MV-4-11 (cell line): Measurements from ENCODE around the gene LRMDA.
A peak's percentile ranks its signal among the peaks of the same experiment; 100 is the strongest.

Experiments
- DNase-seq: peaks from one replicate; lab custom pipeline; 2025; lab: John Stamatoyannopoulos, UW

Gene LRMDA

DNA sequence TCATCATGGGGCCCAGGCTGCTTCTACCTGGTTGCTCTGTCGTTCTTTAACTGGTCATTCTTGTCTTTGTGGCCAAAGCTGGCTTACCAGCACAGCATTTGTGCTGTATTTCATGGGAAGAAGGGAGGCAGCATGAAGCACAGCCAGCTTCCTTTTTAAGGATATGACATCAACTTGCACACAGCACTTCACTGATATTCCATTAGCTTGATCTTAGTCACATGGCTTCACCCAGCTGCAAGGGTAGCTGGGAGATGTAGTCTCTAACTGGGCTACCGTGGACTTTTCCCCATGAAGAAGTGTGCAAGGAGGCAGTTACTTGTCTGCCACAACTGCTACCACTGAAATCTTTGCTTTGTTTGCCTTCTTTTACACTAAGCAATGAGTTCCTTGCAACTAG is 525.2 kb downstream of the LRMDA start:
- peak; percentile 71 for DNase-seq

DNA sequence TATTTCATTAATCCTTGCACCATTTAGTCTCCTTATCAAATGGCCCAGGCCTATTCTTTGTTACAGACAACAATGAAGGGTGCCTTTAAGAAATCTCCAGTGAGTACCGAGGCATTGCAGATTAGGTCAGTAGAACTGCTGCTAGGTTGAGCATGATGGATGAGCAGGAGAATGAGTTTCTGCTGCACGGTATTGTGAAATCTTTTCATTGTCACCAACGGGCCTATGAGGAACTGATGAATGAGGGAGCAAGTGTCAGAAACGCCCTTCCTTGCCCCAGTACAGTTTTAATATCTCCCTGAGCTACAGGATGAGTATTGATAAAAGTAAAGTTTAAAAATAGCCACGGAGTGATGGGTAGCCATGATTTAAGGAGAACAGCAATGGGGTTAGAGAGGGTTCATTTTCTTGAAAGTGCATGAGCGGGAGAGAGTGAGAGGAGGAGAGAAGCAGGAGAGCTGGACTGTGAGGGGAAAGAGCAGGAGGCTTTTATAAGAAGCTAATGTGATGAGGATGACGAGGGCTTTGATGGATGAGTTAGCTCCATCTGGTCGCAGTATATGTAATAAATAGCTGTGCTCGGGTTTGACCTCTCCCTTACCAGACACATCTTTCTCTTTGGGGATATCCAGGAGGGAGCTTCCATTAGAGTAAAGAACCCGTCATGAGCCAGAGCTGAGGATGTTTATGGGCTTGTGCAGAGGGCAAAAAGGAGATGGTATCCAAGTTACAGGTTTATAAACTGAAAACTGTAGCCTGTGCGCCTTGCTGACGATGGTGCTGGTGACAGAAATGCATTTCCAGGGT is 526.1 kb downstream of the LRMDA start:
- DNase-seq = peak; percentile 90

DNA sequence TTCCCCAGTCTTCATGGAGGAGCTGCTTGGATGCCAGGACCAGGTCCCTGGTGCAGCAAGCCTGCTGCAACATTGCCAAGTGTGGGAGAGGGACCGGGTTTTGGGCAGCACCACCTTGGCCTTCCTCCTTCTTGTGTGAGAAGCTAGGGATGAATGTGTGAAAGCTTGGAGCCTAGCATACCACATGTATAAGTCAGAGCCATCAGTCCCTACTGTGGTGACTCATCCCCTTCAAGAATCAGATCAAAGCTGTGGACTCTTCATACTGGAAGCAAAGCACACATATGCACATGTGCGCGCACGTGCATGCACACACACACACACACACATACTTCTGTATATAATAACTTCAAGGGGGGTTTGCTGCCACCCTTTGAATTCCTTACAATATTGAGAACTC is 527.8 kb downstream of the LRMDA start:
- DNase-seq = peak; percentile 21

DNA sequence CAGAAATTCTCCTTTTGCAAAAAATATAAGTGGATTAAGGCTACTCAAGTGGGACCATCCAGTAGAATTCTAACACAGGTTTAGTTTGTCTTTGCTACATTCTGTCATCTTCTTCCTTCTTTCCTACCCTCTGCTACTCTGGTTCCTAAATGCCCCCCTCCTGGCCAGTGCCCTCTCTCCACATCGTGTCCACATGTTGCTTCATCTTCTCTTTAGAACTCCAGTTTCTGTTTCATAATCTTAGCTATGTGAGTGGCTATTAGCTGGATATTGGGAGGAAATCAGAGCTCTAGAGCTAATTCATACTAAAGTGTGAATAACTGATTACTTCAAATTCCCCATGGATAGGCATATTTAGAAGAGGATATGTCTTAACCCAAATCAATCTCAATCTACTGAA is 528.5 kb downstream of the LRMDA start:
- DNase-seq = peak; percentile 44

DNA sequence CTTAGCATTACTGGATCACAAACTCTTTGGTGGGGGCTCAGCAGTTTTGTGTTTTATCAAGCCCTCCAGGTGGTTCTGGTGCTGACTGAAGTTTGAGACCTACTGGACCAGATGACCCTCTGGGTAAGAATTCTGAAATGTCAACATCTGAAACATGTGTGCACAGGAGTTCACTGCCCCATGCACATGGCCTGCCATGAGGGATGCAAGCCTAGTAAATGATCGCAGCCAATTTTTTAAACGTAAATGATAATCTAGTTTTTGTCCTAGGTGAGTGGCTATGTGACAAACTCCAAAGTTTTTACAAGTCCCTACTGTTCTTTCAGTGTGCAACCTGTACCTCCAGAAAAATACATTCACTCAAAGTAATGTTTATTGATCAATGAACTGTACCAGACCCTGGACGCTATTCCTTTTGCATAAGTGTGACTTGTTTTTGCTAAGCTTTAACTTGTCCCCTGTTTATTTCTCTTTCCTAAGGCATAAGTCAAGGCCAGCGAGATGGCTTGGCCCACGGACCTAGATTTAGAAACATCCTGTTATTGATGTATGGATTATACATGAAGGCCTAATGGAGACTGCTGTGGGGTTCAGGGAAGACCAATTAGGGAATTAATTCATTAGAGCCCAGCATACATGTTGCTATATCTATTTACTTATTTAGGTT is 531.1 kb downstream of the LRMDA start:
- no peak for DNase-seq

DNA sequence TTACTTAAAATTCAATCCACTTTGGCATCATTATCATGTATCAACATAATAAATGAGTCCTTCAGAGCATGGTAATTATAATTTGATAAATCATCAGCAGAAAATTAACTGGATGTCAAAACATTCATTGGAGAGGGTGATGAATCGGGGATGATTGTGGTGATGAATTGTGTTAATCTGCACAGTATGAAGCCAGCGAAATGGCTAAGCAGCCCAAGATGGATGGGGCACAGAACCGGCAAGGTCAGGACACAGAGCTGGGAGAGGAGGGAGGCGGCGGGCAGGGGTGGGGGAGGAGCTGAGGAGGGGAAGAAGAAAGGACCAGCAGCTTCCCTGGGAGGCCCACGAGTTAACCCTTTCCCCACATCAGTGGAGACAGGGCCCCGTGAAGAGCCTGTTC is 536.1 kb downstream of the LRMDA start:
- no peak for DNase-seq

DNA sequence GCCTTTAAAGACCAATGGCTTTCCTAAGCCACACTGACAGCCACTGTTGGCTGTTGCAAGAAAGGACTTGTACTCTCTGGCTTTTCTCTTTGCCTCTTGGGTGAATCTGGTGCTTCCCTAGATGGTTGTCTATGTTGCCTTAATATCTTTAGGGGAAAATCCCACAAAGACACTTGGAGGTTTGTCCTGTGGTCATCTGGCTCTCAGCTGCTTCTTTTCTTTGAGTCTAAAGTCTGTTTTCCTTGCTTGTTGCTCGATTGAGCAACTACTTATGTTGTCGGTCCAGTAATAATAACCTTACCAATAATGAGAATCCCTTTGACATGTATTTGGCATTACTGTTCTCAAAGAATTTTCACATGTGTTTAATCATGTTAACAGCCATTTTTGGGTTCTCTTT is 537.6 kb downstream of the LRMDA start:
- DNase-seq = no peak

DNA sequence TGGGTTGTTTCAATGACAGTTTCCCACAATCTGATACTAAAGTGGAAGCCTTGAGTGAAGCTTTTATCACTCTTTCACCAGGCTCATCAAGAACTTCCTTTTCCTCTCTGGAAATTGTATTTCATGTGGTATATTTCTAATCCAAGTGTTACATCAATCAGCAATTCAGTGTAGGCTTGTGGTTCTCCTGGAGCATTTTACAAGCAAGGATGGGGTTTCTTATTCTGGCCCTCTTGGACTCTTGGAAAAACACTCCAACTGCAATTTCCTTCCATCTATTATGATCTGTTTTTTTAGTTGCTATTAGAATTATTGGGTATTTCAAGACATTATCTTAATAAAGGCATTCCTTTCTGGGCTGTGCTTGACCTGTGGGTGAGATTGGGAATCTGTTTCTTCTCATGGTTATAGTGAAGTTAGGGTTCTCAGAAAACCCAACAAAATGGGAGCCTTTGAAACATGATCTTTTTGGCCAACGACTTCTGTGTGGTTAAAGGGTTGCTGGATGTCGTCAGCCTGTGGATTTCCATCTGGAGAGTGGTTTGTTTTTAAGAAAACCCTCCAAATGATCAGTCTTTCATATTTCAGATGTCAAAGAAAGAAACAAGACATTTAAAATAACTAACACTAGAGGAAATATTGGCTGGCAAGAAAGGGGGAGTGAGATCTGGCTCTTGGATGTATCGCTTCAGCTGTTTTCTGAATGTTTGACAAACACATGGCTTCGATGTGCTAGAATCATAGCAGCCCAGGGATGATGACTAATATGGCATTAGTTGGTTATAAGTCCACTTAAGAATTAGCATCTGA is 540.2 kb downstream of the LRMDA start:
- peak; percentile 83 for DNase-seq

DNA sequence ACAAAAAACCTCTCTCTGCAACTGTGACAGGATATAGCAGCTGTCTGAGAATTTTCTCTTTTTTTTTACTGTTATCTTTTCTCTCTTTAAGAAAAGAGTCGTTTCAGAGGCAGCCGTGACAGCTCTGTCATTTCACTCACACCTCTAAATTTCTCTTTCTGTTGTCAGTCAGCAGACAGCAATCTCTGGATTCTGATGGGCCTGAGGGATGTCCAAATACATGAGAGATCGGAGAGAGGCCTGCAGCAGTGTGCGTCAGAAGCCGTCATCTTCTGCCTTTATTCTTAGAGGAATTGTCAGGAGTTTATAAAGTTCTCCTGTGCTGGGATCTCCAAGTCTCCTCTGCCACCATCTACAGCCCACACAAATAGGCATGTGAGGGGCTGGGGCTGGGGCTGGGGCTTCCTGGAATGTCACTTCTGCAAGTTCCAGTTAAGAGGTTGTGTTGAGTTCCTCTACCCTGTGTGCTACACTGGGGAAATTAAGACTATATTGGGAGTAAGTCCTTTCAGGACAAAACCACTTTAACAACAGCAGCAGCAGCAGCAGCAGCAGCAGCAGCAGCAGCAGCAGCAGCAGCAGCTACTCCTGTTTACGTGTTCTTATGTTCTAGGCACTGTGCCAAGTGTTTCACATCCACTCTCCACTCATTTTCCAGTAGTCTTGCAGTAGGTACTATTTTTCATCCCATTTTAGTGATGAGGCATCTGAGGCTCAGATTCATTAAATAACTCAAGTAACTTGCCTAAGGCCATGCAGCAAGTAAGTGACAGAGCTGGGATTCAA is 541.3 kb downstream of the LRMDA start:
- DNase-seq = peak; percentile 21

DNA sequence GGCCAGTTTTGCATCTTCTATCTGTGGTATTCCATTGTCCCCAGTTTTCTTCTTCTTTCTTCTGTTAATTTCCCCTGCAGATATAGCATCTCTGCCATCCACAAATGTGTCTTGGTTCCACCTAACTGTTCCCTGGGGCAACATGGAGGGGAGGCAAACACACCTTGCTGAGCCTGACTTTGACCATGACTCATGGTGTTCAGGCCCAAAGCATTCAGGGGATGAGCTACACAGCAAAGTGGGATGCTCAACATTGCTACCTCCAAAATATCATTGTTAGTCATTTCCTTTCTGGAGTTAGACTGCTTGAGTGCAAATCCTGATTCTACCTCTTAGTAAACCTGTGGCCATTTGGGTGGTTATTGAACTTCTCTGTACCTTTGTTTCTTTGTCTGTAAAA is 542.7 kb downstream of the LRMDA start:
- no peak for DNase-seq

DNA sequence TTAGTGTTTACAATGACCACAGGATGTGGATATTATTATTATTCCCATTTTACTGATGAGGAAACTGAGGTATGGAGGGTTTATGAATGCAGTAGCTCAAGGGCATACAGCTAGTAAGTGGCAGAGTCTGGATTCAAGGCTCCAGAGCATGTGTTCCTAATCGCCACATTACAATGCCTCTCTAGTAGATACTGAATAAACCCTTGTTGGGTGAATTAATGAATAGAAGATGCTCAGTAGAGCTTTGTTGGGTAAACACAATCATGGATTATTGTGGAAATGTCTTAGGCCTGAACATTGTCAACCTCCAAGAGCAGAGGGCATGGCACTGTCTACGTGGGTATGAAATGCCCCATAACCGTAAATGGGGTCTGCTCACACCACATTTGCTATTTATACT is 545.3 kb downstream of the LRMDA start:
- no peak for DNase-seq

DNA sequence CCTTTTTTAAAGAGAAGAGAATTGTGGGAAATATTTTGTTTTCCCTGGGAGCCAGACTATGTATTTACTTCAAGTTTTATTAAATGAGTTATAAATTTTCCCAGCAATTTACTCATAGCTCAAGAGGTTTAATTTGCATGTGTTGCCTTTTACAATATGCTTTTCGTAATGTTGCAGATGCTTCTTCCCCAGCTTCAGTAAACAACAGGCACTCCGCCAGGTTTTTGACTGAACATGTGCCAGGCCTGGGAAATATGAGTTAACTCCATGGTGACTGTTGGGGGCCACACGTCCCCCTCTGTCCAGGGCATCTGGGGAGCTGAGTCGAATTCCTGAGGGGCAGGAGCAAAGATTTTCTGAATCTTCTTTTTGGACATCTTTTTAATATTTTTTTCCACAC is 545.7 kb downstream of the LRMDA start:
- DNase-seq = no peak

DNA sequence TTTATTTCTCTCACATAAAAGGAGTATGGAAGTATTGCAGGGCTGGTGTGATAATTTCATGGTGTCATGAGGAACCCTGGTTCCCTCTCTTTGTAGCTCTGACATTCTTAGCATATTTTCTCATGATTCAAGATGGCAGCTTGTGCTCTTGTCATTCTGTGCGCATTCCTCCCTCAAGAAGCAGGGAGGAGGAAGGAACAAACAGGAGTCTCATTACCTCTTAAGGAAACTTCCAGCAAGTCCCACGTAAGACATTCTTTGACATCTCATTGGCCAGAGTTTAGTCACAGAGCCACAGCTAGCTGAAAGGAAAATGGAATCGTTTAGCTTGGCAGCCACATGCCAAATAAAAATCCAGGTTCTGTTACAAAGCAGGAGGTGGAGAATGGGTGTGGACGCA is 546.8 kb downstream of the LRMDA start:
- DNase-seq = no peak

DNA sequence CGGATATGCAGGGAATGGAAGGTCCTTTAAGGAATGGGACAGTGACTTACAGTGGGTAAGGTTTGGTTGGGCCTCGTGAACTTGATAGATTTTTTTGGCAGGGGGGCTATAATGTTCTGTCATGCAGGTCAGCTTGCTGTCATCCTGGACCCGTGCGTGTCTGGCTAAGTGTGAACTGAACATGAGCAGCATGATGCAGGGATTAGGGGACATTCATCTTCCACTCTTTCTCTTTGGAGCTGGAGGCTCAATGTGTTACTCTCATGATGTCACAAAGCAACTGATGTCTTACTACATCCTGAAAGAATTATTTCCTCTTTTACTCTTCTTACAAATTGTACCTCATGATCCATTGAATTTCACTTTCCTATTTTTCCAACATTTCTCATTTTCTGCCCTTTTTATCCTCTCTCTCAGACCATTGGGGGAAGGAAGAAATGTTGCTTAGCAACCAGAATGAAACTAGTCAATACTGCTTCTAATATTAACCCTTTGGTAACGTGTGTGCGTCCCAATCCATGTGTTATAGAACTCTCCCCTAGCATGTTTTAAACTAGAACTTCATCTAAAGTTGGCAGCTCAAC is 549.1 kb downstream of the LRMDA start:
- DNase-seq = peak; percentile 23

DNA sequence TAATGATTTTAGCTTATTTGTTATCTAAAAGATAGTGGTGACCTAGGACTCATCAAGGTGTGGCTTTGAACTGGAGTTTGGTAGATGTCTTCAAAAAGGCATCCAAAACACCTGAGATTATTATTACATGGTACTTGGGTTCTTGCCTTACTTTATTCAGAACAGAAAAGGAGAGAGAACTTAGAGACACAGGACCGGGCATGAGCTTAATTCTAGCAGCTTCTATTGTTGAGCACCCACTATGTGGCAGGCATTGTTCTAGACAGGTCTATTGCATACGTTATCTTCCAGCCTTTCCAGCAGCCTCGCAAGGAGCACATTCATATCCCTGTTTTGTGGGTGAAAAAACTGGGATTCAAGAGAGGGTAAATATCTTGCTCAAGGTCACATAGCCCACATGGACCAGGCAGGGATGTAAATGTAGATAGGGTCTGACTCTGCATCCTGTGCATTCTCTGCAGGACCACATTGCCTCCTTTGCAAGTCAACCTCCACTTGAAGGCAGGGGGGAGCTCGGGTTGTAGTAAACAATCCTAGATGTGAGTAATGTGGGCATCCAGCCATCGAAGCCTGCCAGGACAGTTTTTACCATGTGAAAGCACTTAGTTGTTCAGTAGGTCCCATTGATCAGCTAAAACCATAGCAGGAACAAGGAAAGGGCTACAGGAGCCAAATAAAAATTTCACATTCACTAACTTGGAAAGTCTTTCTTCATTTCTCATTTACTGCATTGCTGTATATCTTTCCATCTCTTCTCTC is 551.4 kb downstream of the LRMDA start:
- DNase-seq = no peak

DNA sequence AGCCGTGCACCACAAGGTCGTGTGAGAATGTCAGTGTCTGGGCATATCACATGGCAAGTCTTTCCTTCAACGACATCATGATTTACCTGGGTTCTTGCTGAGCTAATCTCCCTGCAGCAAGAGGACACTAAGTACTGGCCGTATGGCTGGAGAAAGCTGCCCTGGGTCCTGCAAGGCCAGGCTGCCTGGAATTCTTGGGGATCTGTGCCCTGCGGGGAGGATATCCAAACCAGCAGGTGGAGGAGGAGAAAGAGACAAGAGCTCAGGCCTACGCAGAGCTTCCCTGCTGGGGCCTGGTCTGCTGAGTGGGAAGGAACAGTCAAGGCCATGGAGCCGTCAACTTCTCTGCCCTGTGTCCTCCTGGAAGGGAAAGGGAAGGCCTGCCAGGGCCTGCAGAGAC is 552.6 kb downstream of the LRMDA start:
- DNase-seq = no peak

DNA sequence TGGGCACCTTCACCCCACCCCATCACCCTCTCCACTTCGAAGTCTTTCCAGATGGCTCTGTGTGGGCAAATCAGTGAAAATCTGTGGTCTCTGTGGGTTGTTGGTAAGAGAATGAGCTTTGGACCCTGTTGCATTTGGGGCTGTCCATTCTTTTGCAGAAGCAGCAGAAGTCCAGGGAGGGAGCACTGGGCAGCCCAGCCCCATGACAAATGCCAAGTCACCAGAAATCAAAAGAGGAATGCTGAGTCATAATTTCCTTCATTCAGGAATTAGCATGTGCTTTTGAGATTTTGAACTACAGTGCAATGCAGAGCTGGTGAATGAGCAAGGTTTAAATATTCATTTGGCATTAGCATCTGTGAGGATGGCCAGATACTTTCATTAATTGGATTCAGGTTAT is 556.2 kb downstream of the LRMDA start:
- no peak for DNase-seq

DNA sequence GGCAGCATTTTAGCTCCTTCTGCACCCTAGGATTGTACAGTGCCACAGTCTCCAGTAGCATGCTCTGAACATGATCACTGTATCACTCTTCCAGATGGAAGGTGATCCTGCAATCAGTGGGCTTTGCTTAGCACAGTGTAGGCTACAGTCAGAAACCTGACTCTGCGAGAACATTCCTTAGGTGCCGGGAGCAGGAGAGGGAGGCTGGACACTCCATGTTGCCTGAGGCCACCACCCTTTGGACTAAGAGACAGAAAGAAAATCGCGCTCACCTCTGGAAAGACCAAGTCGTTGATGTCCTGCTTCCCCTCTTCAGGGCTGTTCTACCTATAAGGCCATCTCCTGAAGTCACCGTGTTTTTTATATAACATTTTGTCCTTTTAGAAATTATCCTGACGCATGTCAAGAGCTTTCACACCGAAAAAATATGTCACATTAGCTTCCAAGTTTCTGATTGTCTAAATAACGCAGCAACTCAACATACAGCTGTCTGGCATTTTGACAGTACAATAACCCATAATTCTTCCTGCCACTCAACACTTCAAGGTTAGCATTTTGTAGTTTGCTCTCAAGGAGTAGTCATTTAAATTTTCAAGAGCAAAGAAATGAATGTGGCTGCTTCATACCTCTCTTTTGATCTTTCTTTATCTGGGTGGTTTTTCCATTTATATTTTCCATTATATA is 563.1 kb downstream of the LRMDA start:
- no peak for DNase-seq

DNA sequence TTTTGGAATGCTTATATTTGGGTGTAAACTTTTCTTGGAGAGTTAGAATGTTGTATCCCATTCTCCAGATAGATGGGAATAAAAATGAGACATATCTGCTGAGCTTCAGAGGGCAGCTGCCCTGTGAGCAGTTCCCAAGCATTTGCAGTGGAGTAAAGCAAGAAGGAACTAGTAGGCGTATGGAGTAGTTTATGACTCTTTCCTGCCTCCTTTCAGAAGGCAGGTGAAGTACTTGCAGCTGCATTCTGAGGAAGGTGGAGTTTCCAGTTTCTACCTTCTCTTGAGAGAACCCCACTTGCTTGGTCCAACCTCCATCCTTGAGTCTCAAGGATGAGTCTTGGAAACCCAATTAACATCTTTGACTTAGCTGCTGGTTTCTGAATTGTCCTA is 563.6 kb downstream of the LRMDA start:
- no peak for DNase-seq

DNA sequence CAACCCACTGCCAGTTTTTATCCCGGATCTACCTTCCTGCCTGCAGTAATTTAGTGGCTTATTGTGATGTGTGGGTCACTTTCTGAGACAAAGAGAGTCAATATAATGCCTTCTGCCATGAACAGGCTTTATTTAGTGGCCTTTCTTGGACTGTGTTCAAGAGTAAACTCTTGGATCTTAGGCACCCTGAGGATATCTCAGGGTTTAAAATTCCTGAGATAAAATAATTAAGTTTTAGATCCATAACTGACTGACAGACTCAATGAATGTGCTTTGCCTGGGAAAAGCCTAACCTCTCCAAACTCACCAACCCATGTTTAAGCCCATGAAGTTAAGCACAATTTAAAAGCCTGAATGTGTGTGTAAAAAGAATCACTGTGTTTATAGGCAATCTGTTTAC is 564.3 kb downstream of the LRMDA start:
- DNase-seq = no peak
